Anterior cingulate cortex (tissue), 58 donors: Measurements from ENCODE around the gene IQSEC3.

ENCODE experiments used
- DNase-seq, 58 donors: peaks; one replicate each; lab custom pipeline; 2025; lab: John Stamatoyannopoulos, UW

The IQSEC3 gene

DNA sequence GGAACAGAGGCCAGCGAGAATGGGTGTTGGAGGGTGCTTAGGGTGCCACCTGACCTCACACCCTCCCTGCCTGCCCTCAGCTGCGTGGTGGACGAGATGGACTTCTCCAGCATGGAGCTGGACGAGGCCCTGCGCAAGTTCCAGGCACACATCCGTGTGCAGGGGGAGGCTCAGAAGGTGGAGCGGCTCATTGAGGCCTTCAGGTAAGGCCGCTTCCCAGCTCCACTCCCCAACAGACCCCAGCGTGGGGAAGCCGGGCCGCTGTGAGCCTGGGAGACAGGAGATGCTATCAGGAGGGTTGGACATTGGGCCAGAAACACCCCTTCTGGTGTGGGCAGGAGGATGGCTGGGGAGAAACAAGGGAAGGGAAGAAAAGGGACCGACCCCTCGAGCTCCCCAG, 90.4 kb downstream of the IQSEC3 start:
- DNase-seq = no peak

DNA sequence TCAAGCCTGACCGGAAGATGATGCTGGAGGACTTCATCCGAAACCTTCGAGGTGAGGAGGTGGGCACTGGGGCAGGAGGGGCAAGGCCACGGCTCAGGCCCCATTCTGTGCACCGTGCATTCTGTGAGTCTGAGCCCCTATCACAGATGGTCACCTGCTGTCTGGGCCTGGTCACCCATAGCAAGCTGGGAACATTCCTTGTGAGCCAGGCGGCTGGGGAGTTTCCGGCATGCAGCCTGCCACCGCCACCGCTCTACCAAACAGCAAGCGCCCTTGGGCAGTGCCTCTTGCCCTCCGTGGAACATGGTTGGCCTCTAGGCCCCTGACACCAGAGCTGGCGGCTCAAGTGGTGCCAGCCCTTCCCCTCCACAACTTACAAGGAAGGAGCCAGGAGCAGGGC, 91.1 kb downstream of the IQSEC3 start:
- no peak for DNase-seq

GRCh38 chr12:159156-159782, 92.7 kb downstream of the IQSEC3 start:
- no peak for DNase-seq

GRCh38 chr12:160858-161257, 94.3 kb downstream of the IQSEC3 start:
- DNase-seq = no peak

GRCh38 chr12:161823-162222, 95.3 kb downstream of the IQSEC3 start:
- no peak for DNase-seq

DNA sequence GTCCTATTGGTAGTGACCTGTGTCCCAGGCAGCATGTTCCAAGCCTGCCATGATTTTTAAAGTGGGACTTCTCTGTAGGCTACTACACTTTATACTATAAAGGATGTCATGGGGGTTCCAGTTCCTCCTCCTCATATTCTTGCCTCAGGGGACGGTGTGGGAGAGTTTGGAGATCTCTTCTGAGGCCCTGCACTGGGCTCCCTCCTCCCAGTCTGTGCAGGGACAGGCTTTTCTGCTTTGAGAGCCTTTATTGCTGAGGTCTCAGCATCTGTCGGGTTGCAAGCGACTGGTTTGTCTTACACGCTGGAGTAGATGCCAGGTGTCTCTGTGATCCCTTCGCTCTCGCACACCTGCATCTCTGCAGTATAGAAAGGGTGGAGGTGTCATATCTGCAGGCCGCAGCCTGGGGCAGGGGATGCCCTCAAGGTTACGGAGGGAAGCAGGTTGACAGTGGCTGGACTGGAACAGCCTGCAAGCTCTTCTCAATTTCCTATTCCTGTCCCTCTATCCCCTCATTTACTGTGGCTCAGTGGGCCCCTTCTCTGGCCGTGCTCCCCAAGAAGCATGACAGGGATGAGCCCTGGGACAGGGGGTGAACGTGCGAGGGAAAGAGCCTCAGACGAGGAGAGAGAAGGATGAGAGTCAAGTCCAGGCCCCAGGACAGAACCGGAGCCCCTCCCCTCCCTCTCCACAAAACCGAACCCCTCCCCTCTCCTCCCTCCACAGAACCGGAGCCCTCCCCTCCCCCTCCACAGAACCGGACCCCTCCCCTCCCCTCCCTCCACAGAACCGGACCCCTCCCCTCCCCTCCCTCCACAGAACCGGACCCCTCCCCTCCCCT, 96.1 kb downstream of the IQSEC3 start:
- DNase-seq = peak in 1 of 58 donors; percentile 41

- no peak for DNase-seq
These were observed 96.9 kb downstream of the IQSEC3 start for GRCh38 chr12:163406-163986.

DNA sequence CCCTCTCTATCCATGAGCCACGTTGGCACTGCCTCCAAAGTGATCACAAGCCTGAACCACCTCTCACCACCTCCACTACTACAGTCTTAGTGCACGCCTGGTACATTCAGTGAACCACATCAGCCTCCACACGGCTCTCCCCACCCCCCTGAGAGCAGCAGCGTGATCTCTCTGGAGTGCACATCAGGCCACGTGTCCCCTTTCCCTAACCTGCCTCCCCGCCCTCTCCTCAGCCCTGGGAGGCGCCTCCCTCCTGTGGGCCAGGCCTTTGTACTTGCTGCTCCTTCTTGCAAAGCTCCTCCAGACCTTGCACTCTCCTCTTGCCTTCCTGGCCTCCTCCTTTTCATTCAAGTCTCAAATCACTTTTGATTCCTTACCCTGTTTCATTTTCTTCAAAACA, 97.6 kb downstream of the IQSEC3 start:
- DNase-seq = peak in 1 of 58 donors; percentile 60

GRCh38 chr12:165862-166368, 99.3 kb downstream of the IQSEC3 start:
- no peak for DNase-seq

DNA sequence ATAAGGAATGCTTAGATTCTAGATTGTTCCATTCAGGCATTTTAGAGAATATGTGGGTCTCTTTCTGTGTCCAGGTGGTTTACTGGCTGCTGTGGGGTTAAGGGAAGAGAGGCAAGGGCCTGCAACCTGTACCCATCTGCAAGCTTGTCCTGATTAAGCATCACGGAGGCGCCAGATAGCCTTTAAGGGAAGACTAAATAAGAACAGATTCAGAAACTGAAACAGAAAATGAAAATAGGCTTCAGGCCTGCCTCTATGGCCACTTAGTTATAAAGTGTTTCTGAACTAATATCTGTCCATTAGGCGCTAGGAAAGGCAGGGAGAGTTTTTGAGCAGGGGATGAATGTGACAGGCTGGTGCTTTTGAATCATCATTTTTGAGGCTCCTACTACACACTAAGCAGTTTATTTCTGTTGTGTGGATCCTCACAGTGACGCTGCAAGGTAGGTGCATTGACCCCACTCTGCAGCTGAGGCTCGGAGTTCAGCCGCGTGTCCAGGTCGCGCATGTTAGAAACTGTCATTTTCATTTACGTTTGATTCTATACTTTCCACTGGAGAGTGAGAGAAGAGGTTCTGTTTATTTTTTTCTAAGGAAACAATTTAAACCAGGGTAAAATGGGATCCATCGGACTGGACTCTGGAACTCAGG, 100.0 kb downstream of the IQSEC3 start:
- DNase-seq = no peak

GRCh38 chr12:167959-168600, 101.5 kb downstream of the IQSEC3 start:
- DNase-seq = no peak

DNA sequence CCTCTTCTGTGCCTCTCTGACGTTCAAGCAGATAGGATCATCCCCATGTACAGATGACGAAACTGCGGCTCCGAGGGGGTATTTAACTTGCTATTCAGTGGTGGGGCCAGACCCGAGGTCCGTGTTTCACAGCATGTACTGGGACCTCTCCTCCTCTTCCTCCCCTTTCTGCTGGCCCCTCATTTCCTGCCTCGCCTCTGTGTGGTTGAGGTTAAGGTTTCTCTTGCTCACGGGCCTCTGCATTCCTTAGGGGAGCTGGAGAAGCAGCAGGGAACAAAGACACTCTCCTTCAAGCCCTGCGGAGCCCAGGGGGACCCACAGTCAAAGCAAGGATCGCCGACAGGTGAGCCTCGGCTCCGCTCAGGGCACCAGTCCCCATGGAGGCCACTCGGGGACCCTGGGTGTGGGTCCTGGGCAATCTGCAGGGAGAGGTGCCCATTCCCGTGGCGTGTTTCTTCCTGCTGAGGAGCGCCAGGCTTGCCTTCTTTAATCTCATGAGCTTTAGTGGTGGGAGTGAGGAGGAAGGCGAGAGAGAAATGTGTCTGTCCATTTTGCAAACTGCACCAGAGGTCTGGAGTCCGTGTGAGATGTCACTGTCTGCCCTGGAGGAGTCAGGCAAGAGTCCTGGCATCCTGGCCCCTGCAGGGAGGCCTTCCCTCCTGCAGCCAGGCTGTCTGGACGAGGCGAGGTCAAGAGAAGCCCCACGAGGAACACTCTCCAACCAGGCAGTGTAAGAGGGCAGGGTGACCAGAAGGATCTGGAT, 102.4 kb downstream of the IQSEC3 start:
- no peak for DNase-seq

- no peak for DNase-seq
These were observed 103.2 kb downstream of the IQSEC3 start for GRCh38 chr12:169528-170370.

DNA sequence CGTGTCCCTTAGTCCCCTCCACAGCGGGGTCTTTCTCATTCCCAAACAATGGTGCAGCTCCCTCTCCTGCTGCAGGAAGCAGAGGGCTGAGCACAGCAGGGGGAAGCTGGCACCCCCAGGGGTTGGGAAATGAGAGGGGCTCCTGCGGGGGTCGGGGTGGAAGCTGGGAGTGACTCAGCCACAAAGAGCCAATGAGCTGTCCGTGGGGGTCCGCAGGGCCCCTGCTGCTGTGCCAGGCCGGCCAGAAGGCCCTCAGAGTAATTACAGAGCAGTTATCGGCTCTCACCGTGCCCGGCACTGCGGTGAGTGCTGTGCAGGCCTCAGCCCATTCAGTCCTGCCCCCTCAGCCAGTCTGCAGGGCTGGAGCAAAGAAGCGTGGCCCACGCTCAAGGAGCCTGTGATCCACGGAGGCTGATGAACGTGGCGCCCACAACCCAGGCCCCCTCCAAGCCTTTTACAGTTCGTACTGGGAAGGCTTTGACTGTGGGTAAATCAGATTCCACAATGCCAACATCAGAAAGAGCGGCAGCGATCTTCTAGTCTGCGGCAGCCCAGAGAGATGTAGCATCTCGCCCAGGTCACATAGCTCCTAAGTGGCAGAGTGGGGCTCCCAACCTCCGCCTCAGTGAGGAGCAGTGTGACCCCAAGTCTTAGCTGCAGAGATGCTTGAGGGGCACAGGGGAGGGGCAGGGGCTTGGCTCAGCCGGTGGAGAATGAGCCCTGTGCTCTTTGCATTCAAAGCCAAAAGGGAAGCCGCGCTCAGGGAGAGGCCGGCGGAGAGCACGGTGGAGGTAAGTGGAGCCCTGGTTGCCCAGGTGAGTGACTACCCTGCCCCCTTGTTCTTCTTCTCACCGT, 104.0 kb downstream of the IQSEC3 start:
- no peak for DNase-seq

- DNase-seq = no peak
These were observed 104.7 kb downstream of the IQSEC3 start for GRCh38 chr12:171276-171675.

DNA sequence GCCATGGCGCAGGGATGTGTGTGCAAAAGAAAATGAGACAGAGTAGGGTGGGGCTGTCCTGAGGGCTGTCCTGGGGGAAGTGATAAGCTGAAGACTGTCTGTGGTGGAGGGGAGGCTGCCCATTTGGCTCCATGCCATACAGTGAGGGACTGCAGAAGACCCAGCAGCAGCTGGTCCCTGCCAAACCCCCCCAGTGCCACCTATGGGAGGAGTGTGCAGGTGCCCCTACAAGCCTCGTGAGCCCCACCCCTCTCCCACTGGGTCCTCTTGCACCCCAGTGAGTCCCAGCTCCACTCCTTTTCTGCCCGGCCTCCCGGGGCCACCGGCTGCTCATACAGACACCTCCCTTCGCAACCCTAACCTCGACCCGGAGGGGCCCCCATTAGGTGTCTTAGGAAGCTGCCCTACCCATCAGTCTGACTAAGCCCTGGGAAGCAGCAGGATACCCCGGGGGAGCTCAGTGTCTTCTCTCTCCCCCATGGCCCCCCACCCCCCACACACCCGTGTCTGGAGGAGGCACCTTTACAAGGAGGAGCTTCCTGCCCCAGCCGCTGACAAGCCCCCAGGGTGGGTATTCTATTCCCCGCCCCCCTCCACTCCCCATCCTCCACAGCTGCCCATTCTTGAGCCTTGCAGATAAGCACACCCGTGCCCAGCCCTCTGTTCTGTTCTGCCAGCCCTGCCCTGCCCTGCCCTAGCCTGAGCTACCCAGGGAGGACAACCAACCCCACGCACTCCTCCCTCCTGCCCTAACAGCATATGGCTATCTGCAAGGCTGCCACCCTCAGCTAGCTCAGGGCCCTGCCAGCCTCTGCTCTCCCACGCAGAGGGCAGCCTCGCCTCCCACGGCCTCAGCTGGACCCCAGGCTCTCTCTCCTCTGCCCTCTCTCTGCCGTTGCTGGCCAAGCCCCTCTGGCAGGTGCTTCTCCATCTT, 105.4 kb downstream of the IQSEC3 start:
- no peak for DNase-seq

- no peak for DNase-seq
These were observed 106.2 kb downstream of the IQSEC3 start for GRCh38 chr12:172732-173161.
